ENCODE measurements around the gene SIPA1. TPM values are rescaled to one million over a fixed set of nuclear protein-coding genes. Genes with fewer than 3 reads are reported as not detected.

Gene SIPA1
- total RNA-seq, 1 experiment from 2014 or later: 105 TPM

- H2AFZ ChIP-seq (ENCODE audit: low read depth, low read length, poor library complexity, severe bottlenecking): no peak overlapping the region
- no peaks in the 10 kb centered on the region for H3K27me3 ChIP-seq (ENCODE audit: insufficient read depth, low read length)
- RAD21 ChIA-PET (ENCODE audit: low non-redundant PET in 1 of 2, low total read pairs in 2 of 2, uncharacterized antibody in 2 of 2, unreplicated experiment in 2 of 2): no interaction called here
- no peak overlapping the region for H3K4me3 ChIP-seq (replicated peaks in 1 of 2; ENCODE audit: low read depth in 1 of 2, low read length in 2 of 2)
- intact Hi-C loops (cut with micrococcal nuclease): no loop called here
- H3K9me3 ChIP-seq (ENCODE audit: control insufficient read depth in 1 of 2, insufficient read depth in 1 of 2, low read depth in 1 of 2, low read length in 2 of 2): no peaks in the 10 kb centered on the region
- no peak overlapping the region for H3K4me2 ChIP-seq (ENCODE audit: low read length)
- BruUV-seq (replicated peaks): no TSS peak
- H3K79me2 ChIP-seq (ENCODE audit: insufficient read depth, low read length): peaks cover 52% of the 10 kb centered on the region
- peaks cover 41 to 57% of the 10 kb centered on the region in 2 experiments for H3K36me3 ChIP-seq (ENCODE audit: control insufficient read depth in 1 of 2, insufficient read depth in 2 of 2, low read length in 2 of 2)
- H3K27ac ChIP-seq (ENCODE audit: low read depth, low read length): no peak overlapping the region
- H3K9me2 ChIP-seq (ENCODE audit: insufficient read depth): no peaks in the 10 kb centered on the region
- no peak overlapping the region for H3K9ac ChIP-seq (ENCODE audit: low read length)
- ATAC-seq (no peak), DNase-seq (ENCODE audit: low read depth, low spot score) (no peak)
- H3K4me1 ChIP-seq (ENCODE audit: control insufficient read depth in 1 of 2, insufficient read depth in 2 of 2, low read length in 2 of 2): peaks cover 13 to 20% of the 10 kb centered on the region in 2 experiments
- H4K20me1 ChIP-seq (ENCODE audit: insufficient read depth): no peaks in the 10 kb centered on the region
- CTCF ChIA-PET: no interaction called here
- TF ChIP-seq POLR2A (IDR thresholded peaks at IDR 0.05; ENCODE audit: borderline replicate concordance, extremely low read depth, insufficient read depth, insufficient read length) (no peak), EZH2 (IDR thresholded peaks at IDR 0.05) (no peak), ATF3 (IDR thresholded peaks at IDR 0.05) (no peak), ELF1 (IDR thresholded peaks at IDR 0.05; ENCODE audit: borderline replicate concordance, low read depth) (no peak), REST (IDR thresholded peaks at IDR 0.05; ENCODE audit: low read depth) (no peak), CEBPB (IDR thresholded peaks at IDR 0.05; ENCODE audit: low read depth) (no peak), TCF7L2 (IDR thresholded peaks at IDR 0.05; ENCODE audit: borderline replicate concordance, extremely low read depth, insufficient read depth, insufficient read length) (no peak), SP1 (IDR thresholded peaks at IDR 0.05; ENCODE audit: low read depth) (no peak), SIN3A (IDR thresholded peaks at IDR 0.05; ENCODE audit: low read depth) (no peak), POLR2AphosphoS5 (IDR thresholded peaks at IDR 0.05; ENCODE audit: low read depth, low read length) (no peak), YY1 (IDR thresholded peaks at IDR 0.05; ENCODE audit: extremely low read depth, insufficient replicate concordance, low read depth, low read length) (no peak), RAD21 (IDR thresholded peaks at IDR 0.05; ENCODE audit: low read depth) (no peak), ZFX (IDR thresholded peaks at IDR 0.05) (no peak), CTCF (IDR thresholded peaks at IDR 0.05 in 2 of 3, conservative IDR thresholded peaks at IDR 0.05 in 1 of 3; ENCODE audit: borderline replicate concordance in 1 of 3, insufficient read depth in 1 of 3, low read depth in 2 of 3, low read length in 2 of 3) (no peak), MAX (IDR thresholded peaks at IDR 0.05) (no peak), EZH2phosphoT487 (IDR thresholded peaks at IDR 0.05; ENCODE audit: borderline replicate concordance) (no peak), ZBTB33 (IDR thresholded peaks at IDR 0.05; ENCODE audit: extremely low read depth, insufficient replicate concordance, low read length) (no peak), EGR1 (IDR thresholded peaks at IDR 0.05; ENCODE audit: low read depth) (no peak)
- POLR2A ChIA-PET: no interaction called here
Observed at GRCh38 chr11:65658174-65659021, 20.5 kb downstream of the SIPA1 start.

Measured in HCT116 (cell line).